ENCODE results near the gene RTN4RL1. TPM values are rescaled to one million over a fixed set of nuclear protein-coding genes. Genes with fewer than 3 reads are reported as not detected.

RTN4RL1 gene
- total and polyA plus RNA-seq, 9 of the 15 experiments (the other 6 are each of a cell fraction or from before 2014, with no cell fraction given): 0.04 to 0.06 (median 0.04) TPM; not detected in 5

GRCh38 chr17:1995321-1995892 lies 29.7 kb downstream of the RTN4RL1 start:
- CTCF ChIA-PET (ENCODE audit: low intra/inter-chr PET ratio): no interaction called here
- H3K79me2 ChIP-seq (ENCODE audit: control insufficient read depth, insufficient read depth, low read length): no peaks in the 10 kb centered on the region
- BruUV-seq (replicated peaks): no TSS peak
- H3K9me1 ChIP-seq (ENCODE audit: control insufficient read depth, insufficient read depth, low read length): no peaks in the 10 kb centered on the region
- FAIRE-seq (no peak), DNase-seq (ENCODE audit: extremely low read depth in 1 of 4, low spot score in 3 of 4) (no peak), ATAC-seq (no peak)
- no peak overlapping the region for H2AFZ ChIP-seq (ENCODE audit: low read depth, low read length)
- TF ChIP-seq MYNN (IDR thresholded peaks at IDR 0.05) (no peak), MYNN (CRISPR knock-in tag; IDR thresholded peaks at IDR 0.05) (no peak), FOXA3 (CRISPR knock-in tag; conservative IDR thresholded peaks at IDR 0.05 in 1 of 2, IDR thresholded peaks at IDR 0.05 in 1 of 2) (no peak), ZNF232 (CRISPR knock-in tag; IDR thresholded peaks at IDR 0.05) (no peak), CBX3 (IDR thresholded peaks at IDR 0.05; ENCODE audit: borderline replicate concordance in 1 of 2, low read length in 2 of 2) (no peak), ZNF766 (CRISPR knock-in tag; conservative IDR thresholded peaks at IDR 0.05) (no peak), XRCC5 (IDR thresholded peaks at IDR 0.05; ENCODE audit: low read depth, low read length) (no peak), KLF1 (tag; IDR thresholded peaks at IDR 0.05) (no peak), PREB (CRISPR knock-in tag; IDR thresholded peaks at IDR 0.05) (no peak), KDM2B (CRISPR knock-in tag; IDR thresholded peaks at IDR 0.05) (no peak), ELK3 (CRISPR knock-in tag; IDR thresholded peaks at IDR 0.05) (no peak)
- H3K4me3 ChIP-seq: no peak overlapping the region
- no peak overlapping the region for H3K9ac ChIP-seq (ENCODE audit: insufficient read depth in 1 of 2, low read depth in 2 of 2, low read length in 2 of 2)
- H3K27ac ChIP-seq (ENCODE audit: extremely low read depth, low read depth, low read length): no peak overlapping the region
- H3K4me1 ChIP-seq (replicated peaks in 1 of 2; ENCODE audit: control insufficient read depth in 2 of 2, insufficient read depth in 2 of 2, low read length in 2 of 2): peaks cover 0 to 6% of the 10 kb centered on the region in 2 experiments; a peak in 2 of 5 replicates
- in situ Hi-C loops (cut with MboI): no loop called here
- no peaks in the 10 kb centered on the region for H3K36me3 ChIP-seq (ENCODE audit: control insufficient read depth, insufficient read depth, low read length)
- H3K4me2 ChIP-seq (ENCODE audit: insufficient read depth, low read length): no peak overlapping the region
- H3K27me3 ChIP-seq (ENCODE audit: control insufficient read depth in 2 of 2, insufficient read depth in 2 of 2, low read length in 2 of 2): peaks cover 9 to 44% of the 10 kb centered on the region in 2 experiments; a peak in 4 of 5 replicates
- intact Hi-C loops (cut with micrococcal nuclease): no loop called here
- H3K9me3 ChIP-seq (replicated peaks; ENCODE audit: control insufficient read depth, insufficient read depth, low read depth, low read length): no peaks in the 10 kb centered on the region
- WGBS (ENCODE audit: insufficient coverage, low coverage, missing lambda C conversion rate): 45% methylated on average over 9 of the region's 16 CpGs
- POLR2A ChIA-PET: no interaction called here
- H4K20me1 ChIP-seq (replicated peaks; ENCODE audit: control insufficient read depth, insufficient read depth, low read length): 0 out of 2 replicates have a peak, but pooled peaks cover 8% of the 10 kb centered on the region
